ENCODE measurements around the gene SDHA.
"Not testable (repeated sequence)": the region's sequence is repeated elsewhere in the genome, so short reads cannot be mapped to it uniquely, and the experiment has no call there.

DNA sequence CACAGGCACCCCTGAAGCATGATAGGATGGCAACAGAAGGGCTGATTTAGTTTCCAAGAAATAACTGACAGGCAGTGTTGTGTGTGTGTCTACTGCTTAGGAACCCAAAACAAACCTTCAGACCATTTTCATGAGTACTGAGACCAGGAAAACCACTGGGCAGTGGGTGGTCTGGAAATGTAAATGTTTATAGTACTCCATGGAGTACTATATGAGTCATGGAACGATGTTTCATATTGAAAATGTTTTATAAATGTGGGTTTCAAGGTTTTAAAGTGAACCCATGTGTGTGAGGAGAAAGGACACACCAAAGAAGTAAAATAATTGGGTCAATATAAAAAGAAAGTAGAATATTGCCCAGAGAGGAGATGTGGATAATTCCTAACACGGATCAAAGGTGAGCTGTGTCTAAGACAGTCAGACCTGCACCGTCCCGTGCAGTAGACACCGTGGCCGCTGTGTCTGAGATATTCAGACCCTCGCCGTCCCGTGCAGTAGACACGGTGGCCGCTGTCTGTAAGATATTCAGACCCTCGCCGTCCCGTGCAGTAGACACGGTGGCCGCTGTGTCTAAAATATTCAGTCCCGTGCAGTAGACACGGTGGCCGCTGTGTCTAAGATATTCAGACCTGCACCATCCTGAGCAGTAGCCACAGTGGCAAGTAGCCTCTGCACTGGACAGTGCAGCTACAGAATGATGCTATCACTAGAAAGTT lies 48.3 kb downstream of the SDHA start:
- TF ChIP-seq CTCF (conservative IDR thresholded peaks at IDR 0.05; ENCODE audit: low read depth, low read length); EZH2 (IDR thresholded peaks at IDR 0.05; ENCODE audit: low read length, unreplicated experiment); EZH2phosphoT487 (IDR thresholded peaks at IDR 0.05; ENCODE audit: borderline replicate concordance, low read length): not testable (repeated sequence)
